HepG2 (cell line): ENCODE measurements around the gene SLC45A3. TPM values are rescaled to one million over a fixed set of nuclear protein-coding genes. Genes with fewer than 3 reads are reported as not detected.

Experiments
- ATAC-seq: fragments of 200-7000 bp; cut with Tn5 transposase; 3 replicates; pipeline ENCODE4 v1.9.1; 2020; ENCODE audit warnings: mild to moderate bottlenecking, moderate library complexity
- BruUV-seq: library from RNA; stranded (reverse); fragments of 400-500 nt; replicated peaks from 2 replicates; lab custom pipeline; 2021; lab: Mats Ljungman, UMichigan
- CTCF ChIA-PET: fragments of 300-600 bp; formaldehyde crosslinking; extraction: SDS; loops from one replicate; lab custom pipeline; 2021; ENCODE audit warnings: low total read pairs, inconsistent platforms, low intra/inter-chr PET ratio; lab: Yijun Ruan, JAX
- POLR2A ChIA-PET: fragments of 350-600 bp; sonication (Branson Sonifier 250); formaldehyde crosslinking; loops from one replicate; lab custom pipeline; 2020; ENCODE audit warnings: antibody characterized with exemption, inconsistent platforms; lab: Yijun Ruan, JAX
- DNase-seq: peaks from one replicate; pipeline ENCODE4 v3.0.0-alpha.2; 2015; ENCODE audit warnings: low spot score
- FAIRE-seq: peaks from 3 replicates; lab custom pipeline; 2011; peaks lifted over from hg19 to GRCh38; lab: Jason Lieb, UNC
- H2AFZ ChIP-seq: one replicate; pipeline ENCODE4 v1.6.1; 2011; ENCODE audit warnings: low read length, inconsistent platforms
- H3K27ac ChIP-seq: fragments of 300-600 bp; 3 replicates; pipeline ENCODE4 v1.8.0; 2011; ENCODE audit warnings: mixed run types, mild to moderate bottlenecking, mixed read lengths, low read length, inconsistent platforms; ENCODE audit not compliant: insufficient read depth; ENCODE audit errors: extremely low read length
- H3K27me3 ChIP-seq, 2 experiments: fragments of 200-600 bp in 1 of 2; 2 replicates in 1 of 2; 3 replicates in 1 of 2; pipeline versions ENCODE4 v1.6.0 to v1.8.0; 2011; ENCODE audit warnings: low read length in 2 of 2, mild to moderate bottlenecking in 2 of 2, moderate library complexity in 2 of 2, inconsistent platforms in 1 of 2; ENCODE audit not compliant: insufficient read depth in 2 of 2, control insufficient read depth in 1 of 2
- H3K36me3 ChIP-seq, 2 experiments: fragments of 200-600 bp in 1 of 2; replicated peaks in 1 of 2; 2 replicates in 1 of 2; 3 replicates in 1 of 2; pipeline versions ENCODE4 v1.5.1 to v1.8.0; 2011; ENCODE audit warnings: low read length in 2 of 2, inconsistent platforms in 1 of 2; ENCODE audit not compliant: insufficient read depth in 2 of 2, control insufficient read depth in 1 of 2
- H3K4me1 ChIP-seq: 2 replicates; pipeline ENCODE4 v1.5.1; 2012; ENCODE audit warnings: low read length, inconsistent platforms; ENCODE audit not compliant: insufficient read depth
- H3K4me2 ChIP-seq: 2 replicates; pipeline ENCODE4 v1.6.0; 2011; ENCODE audit warnings: low read depth, low read length, inconsistent platforms
- H3K4me3 ChIP-seq, 3 experiments: fragments of 200-600 bp in 1 of 3; sonication (generic), shearing (Covaris generic) in 1 of 3; replicated peaks in 1 of 3; 2 replicates each; pipeline ENCODE4 v1.5.1; 2011 to 2016; ENCODE audit warnings: low read length in 3 of 3, inconsistent platforms in 2 of 3, low read depth in 2 of 3, mild to moderate bottlenecking in 2 of 3, control low read depth in 1 of 3, mixed read lengths in 1 of 3; ENCODE audit not compliant: insufficient read depth in 1 of 3
- H3K79me2 ChIP-seq: one replicate; pipeline ENCODE4 v1.6.1; 2011; ENCODE audit warnings: low read length, inconsistent platforms; ENCODE audit not compliant: insufficient read depth
- H3K9ac ChIP-seq: 2 replicates; pipeline ENCODE4 v1.6.0; 2011; ENCODE audit warnings: mild to moderate bottlenecking, low read depth, low read length, inconsistent platforms; ENCODE audit not compliant: insufficient read depth
- H3K9me3 ChIP-seq: 2 replicates; pipeline ENCODE4 v1.5.1; 2012; ENCODE audit warnings: mild to moderate bottlenecking, low read length
- H4K20me1 ChIP-seq: 2 replicates; pipeline ENCODE4 v1.6.0; 2011; ENCODE audit warnings: inconsistent platforms, mild to moderate bottlenecking, low read length, moderate library complexity; ENCODE audit not compliant: insufficient read depth
- ZNF530 ChIP-seq: sonication (generic); formaldehyde crosslinking; IDR thresholded peaks from 2 replicates; pipeline ENCODE4 v1.5.0; 2020; ENCODE audit warnings: low read depth, mild to moderate bottlenecking, missing genetic modification reagents
- WGBS: methylation state at CpG from one replicate; pipeline ENCODE4 v1.1.6; 2017; ENCODE audit warnings: low lambda C conversion rate; 5-methylcytosine and 5-hydroxymethylcytosine counted together
- in situ Hi-C: cut with HindIII; loops from 2 replicates; pipeline ENCODE4 v1.10.0; 2017; ENCODE audit warnings: low pct_unique_long_range_greater_than_20kb; ENCODE audit not compliant: extremely low pct_ligation_motif_present
- intact Hi-C: fragments of 100-400 bp; cut with micrococcal nuclease; formaldehyde crosslinking; loops from one replicate; pipeline ENCODE4 v1.10.0; 2022; ENCODE audit not compliant: unreplicated experiment
- polyA plus RNA-seq, 8 experiments: library from polyadenylated mRNA; depleted of rRNA in 3 of 8; stranded (reverse) in 7 of 8; unstranded in 1 of 8; fragments of >200 nt; fragmentation: Illumina TruSeq in 4 of 8; extraction: Trizol in 4 of 8; gene quantifications; 2 replicates each; pipeline versions ENCODE4 v1.2.1 to v1.2.3, GENCODE V29; 2011 to 2016; ENCODE audit warnings: low read depth in 4 of 8, missing spikeins in 1 of 8, mixed read lengths in 1 of 8; ENCODE audit not compliant: insufficient read depth in 1 of 8
- total RNA-seq, 5 experiments: library from RNA; depleted of rRNA; stranded (reverse); fragments of >200 nt; fragmentation: Illumina TruSeq; extraction: Trizol; gene quantifications; 2 replicates each; pipeline ENCODE4 v1.2.3, GENCODE V29; 2016; ENCODE audit warnings: low read depth in 1 of 5
- TF ChIP-seq, protein P1 (sequence below): sonication (generic); formaldehyde crosslinking; IDR thresholded peaks from 2 replicates; pipeline ENCODE4 v1.4.0; 2020; ENCODE audit warnings: missing genetic modification reagents
- TF ChIP-seq, protein P2 (sequence below): sonication (generic); formaldehyde crosslinking; IDR thresholded peaks from 2 replicates; pipeline ENCODE4 v1.4.0; 2020; ENCODE audit warnings: missing genetic modification reagents, low read depth, mild to moderate bottlenecking, borderline replicate concordance

The SLC45A3 gene
- total and polyA plus RNA-seq, 2 of the 13 experiments (the other 11 are each of a cell fraction or from before 2014, with no cell fraction given) = 3.4 to 4.1 TPM

DNA sequence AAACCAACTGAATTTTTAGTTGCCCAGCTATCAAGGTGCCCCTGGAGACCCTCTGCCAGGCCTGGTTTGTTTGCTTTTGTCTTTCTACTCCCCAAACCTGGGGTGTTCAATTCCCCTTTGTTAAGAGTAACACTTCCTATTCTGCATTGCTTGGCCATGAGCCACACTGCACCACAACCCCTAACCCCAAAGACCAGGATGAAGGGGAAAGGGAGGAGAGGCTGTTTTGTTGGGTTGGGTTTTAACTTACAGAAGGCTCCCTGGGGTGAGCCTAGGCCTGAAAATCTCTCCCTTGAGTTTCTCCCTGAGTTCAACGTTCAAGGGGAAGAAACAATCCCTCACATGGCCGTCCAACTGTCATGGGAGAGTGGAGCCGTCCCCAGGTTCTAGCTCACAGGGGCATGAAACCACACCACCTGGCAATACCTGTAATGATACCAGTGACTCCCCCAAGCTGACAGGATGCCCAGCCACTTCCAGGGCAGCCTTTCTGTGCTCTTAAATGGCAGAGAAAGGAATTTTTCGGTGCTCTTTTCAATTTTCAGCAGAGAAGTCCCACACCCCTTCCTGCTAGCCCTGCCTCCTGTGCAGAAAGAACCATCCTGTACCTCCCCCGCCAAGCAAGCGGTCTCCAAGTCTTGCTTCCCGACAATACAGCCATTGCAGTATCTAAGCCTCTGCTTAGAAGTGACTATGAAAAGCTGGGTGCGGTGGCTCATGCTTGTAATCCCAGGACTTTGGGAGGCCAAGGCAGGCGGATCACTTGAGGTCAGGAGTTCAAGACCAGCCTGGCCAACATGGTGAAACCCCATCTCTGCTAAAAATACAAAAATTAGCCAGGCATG, 14.9 kb downstream of the SLC45A3 start:
- no peaks in the 10 kb centered on the region for H3K27me3 ChIP-seq
- in situ Hi-C loops = loop anchor here (5.0 kb wide), 1 partner anchor 37 kb away; no protein-coding TSS in a partner anchor
- no TSS peak for BruUV-seq
- CTCF ChIA-PET = interaction anchor here (1.5 kb wide), 1 partner anchor 46 kb away, joined by 4 read pairs; no protein-coding TSS in a partner anchor
- H3K4me2 ChIP-seq = no peak overlapping the region
- DNase-seq = no peak
- no peak for FAIRE-seq
- no peak for ATAC-seq
- intact Hi-C loops = no loop called here
- H2AFZ ChIP-seq = no peak overlapping the region
- POLR2A ChIA-PET = no interaction called here
- peaks cover 0 to 1% of the 10 kb centered on the region in 2 experiments; a peak in 1 of 5 replicates for H3K36me3 ChIP-seq
- no peak overlapping the region for H3K4me3 ChIP-seq
- no peaks in the 10 kb centered on the region for H3K79me2 ChIP-seq
- WGBS = 81% methylated on average over 6 of the region's 9 CpGs
- no peak overlapping the region for H3K9ac ChIP-seq
- TF ChIP-seq ZNF530 (CRISPR knock-in tag) = no peak
- TF ChIP-seq, protein P1, sequence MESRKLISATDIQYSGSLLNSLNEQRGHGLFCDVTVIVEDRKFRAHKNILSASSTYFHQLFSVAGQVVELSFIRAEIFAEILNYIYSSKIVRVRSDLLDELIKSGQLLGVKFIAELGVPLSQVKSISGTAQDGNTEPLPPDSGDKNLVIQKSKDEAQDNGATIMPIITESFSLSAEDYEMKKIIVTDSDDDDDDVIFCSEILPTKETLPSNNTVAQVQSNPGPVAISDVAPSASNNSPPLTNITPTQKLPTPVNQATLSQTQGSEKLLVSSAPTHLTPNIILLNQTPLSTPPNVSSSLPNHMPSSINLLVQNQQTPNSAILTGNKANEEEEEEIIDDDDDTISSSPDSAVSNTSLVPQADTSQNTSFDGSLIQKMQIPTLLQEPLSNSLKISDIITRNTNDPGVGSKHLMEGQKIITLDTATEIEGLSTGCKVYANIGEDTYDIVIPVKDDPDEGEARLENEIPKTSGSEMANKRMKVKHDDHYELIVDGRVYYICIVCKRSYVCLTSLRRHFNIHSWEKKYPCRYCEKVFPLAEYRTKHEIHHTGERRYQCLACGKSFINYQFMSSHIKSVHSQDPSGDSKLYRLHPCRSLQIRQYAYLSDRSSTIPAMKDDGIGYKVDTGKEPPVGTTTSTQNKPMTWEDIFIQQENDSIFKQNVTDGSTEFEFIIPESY (CRISPR knock-in tag) = 0 out of 2 replicates have a peak, but pooled peaks have one; percentile 13
- TF ChIP-seq, protein P2, sequence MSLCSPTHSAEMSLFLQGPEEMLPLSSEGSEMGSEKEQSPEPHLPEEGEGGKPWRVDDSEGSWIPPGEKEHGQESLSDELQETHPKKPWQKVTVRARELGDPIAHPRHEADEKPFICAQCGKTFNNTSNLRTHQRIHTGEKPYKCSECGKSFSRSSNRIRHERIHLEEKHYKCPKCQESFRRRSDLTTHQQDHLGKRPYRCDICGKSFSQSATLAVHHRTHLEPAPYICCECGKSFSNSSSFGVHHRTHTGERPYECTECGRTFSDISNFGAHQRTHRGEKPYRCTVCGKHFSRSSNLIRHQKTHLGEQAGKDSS = no peak
- H3K9me3 ChIP-seq = no peaks in the 10 kb centered on the region
- peaks cover 69% of the 10 kb centered on the region for H3K4me1 ChIP-seq
- no peak overlapping the region for H3K27ac ChIP-seq
- no peaks in the 10 kb centered on the region for H4K20me1 ChIP-seq
